Epithelial cell of esophagus (primary cell): ENCODE measurements around the gene TSHZ2.
A peak's percentile ranks its signal among the peaks of the same experiment; 100 is the strongest.

Experiments used
- DNase-seq: peaks from one replicate; pipeline ENCODE4 v3.0.0; 2010; ENCODE audit warnings: low read depth
- H3K4me3 ChIP-seq: 2 replicates; pipeline ENCODE4 v1.5.1; 2011; ENCODE audit warnings: mild to moderate bottlenecking, low read length, control low read depth
- CTCF ChIP-seq: IDR thresholded peaks from 2 replicates; pipeline ENCODE4 v1.5.1; 2011; ENCODE audit warnings: low read depth, mild to moderate bottlenecking, low read length, control low read depth, inconsistent platforms; ENCODE audit not compliant: insufficient read depth; ENCODE audit errors: missing control alignments

Gene TSHZ2

GRCh38 chr20:52936351-52937340, 35.5 kb upstream of the TSHZ2 start:
- DNase-seq: peak; percentile 30
- H3K4me3 ChIP-seq: no peak overlapping the region
- no peak for TF ChIP-seq CTCF

GRCh38 chr20:52937591-52938100, 34.5 kb upstream of the TSHZ2 start:
- no peak for DNase-seq
- H3K4me3 ChIP-seq: no peak overlapping the region
- TF ChIP-seq CTCF: no peak

- TF ChIP-seq CTCF: no peak
- no peak for DNase-seq
- no peak overlapping the region for H3K4me3 ChIP-seq
Observed at GRCh38 chr20:52939141-52939540, 33.0 kb upstream of the TSHZ2 start.

GRCh38 chr20:52941808-52942207, 30.4 kb upstream of the TSHZ2 start:
- DNase-seq: no peak
- TF ChIP-seq CTCF: no peak
- no peak overlapping the region for H3K4me3 ChIP-seq

GRCh38 chr20:52943185-52943841, 28.8 kb upstream of the TSHZ2 start:
- peak; percentile 87 for DNase-seq
- no peak overlapping the region for H3K4me3 ChIP-seq

GRCh38 chr20:52945268-52945667, 26.9 kb upstream of the TSHZ2 start:
- TF ChIP-seq CTCF: no peak
- H3K4me3 ChIP-seq: no peak overlapping the region
- no peak for DNase-seq

More at GRCh38 chr20:52943185-52943841, 28.8 kb upstream of the TSHZ2 start:
- TF ChIP-seq CTCF: no peak
